OCI-LY7 (cell line): ENCODE data around the gene IARS2. TPM values are rescaled to one million over a fixed set of nuclear protein-coding genes. Genes with fewer than 3 reads are reported as not detected.

ENCODE experiments used
- BruUV-seq: library from RNA; stranded (reverse); fragments of 400-500 nt; replicated peaks from 2 replicates; lab custom pipeline; 2021; lab: Mats Ljungman, UMichigan
- CTCF ChIA-PET: fragments of 300-600 bp; sonication (Branson Sonifier 250); formaldehyde crosslinking; loops from one replicate; lab custom pipeline; 2022; ENCODE audit warnings: antibody characterized with exemption; ENCODE audit not compliant: unreplicated experiment; lab: Charles Lee
- POLR2A ChIA-PET: fragments of 300-600 bp; sonication (Branson Sonifier 250); formaldehyde crosslinking; loops from one replicate; lab custom pipeline; 2022; ENCODE audit warnings: antibody characterized with exemption; lab: Charles Lee
- DNase-seq: peaks from one replicate; pipeline ENCODE4 v3.0.0-alpha.2; 2015; ENCODE audit warnings: low spot score
- H2AFZ ChIP-seq: fragments of 200-600 bp; sonication (generic), shearing (Covaris generic); 2 replicates; pipeline ENCODE4 v1.6.1; 2014; ENCODE audit warnings: mild to moderate bottlenecking, antibody characterized with exemption, low read length, moderate library complexity
- H3K27ac ChIP-seq: fragments of 200-600 bp; sonication (generic); 2 replicates; pipeline ENCODE4 v1.5.1; 2014; ENCODE audit warnings: mixed run types, low read depth, mild to moderate bottlenecking, moderate library complexity, low read length, inconsistent platforms; ENCODE audit not compliant: poor library complexity, severe bottlenecking
- H3K36me3 ChIP-seq: fragments of 200-600 bp; sonication (generic); 2 replicates; pipeline ENCODE4 v1.6.1; 2014; ENCODE audit warnings: mild to moderate bottlenecking, antibody characterized with exemption, low read length, moderate library complexity, mixed read lengths; ENCODE audit not compliant: insufficient read depth
- H3K4me1 ChIP-seq: fragments of 200-600 bp; sonication (generic); 2 replicates; pipeline ENCODE4 v1.5.1; 2014; ENCODE audit warnings: mild to moderate bottlenecking, low read length; ENCODE audit not compliant: insufficient read depth, poor library complexity, severe bottlenecking
- H3K4me2 ChIP-seq: fragments of 200-600 bp; sonication (generic); 2 replicates; pipeline ENCODE4 v1.6.1; 2014; ENCODE audit warnings: mild to moderate bottlenecking, low read length
- H3K4me3 ChIP-seq: fragments of 200-600 bp; sonication (generic); 2 replicates; pipeline ENCODE4 v1.5.1; 2014; ENCODE audit warnings: mild to moderate bottlenecking, low read depth, low read length; ENCODE audit not compliant: poor library complexity, severe bottlenecking
- H3K79me2 ChIP-seq: fragments of 200-600 bp; sonication (generic); 2 replicates; pipeline ENCODE4 v1.6.1; 2016; ENCODE audit warnings: low read depth, mild to moderate bottlenecking, low read length, moderate library complexity, mixed read lengths; ENCODE audit not compliant: insufficient read depth
- H3K9me2 ChIP-seq: fragments of 200-600 bp; sonication (generic); 2 replicates; pipeline ENCODE4 v1.6.1; 2016; ENCODE audit warnings: mild to moderate bottlenecking, low read length, mixed read lengths; ENCODE audit not compliant: insufficient read depth
- H3K9me3 ChIP-seq: fragments of 200-600 bp; sonication (generic); 2 replicates; pipeline ENCODE4 v1.6.1; 2014; ENCODE audit warnings: mild to moderate bottlenecking, mixed run types, low read length, mixed read lengths
- H4K20me1 ChIP-seq: fragments of 200-600 bp; sonication (generic); 2 replicates; pipeline ENCODE4 v1.6.1; 2014; ENCODE audit warnings: mild to moderate bottlenecking, antibody characterized with exemption, low read length, moderate library complexity, mixed read lengths; ENCODE audit not compliant: insufficient read depth
- CTCF ChIP-seq: fragments of 200-600 bp; sonication (generic); conservative IDR thresholded peaks from 2 replicates; pipeline ENCODE4 v1.5.1; 2014; ENCODE audit warnings: mild to moderate bottlenecking, antibody characterized with exemption, low read length, moderate library complexity, mixed read lengths
- EZH2phosphoT487 ChIP-seq: fragments of 200-600 bp; sonication (generic); IDR thresholded peaks from 2 replicates; pipeline ENCODE4 v1.6.1; 2018; ENCODE audit warnings: low read depth, borderline replicate concordance, mild to moderate bottlenecking, mixed run types, antibody characterized with exemption, low read length, moderate library complexity, mixed read lengths
- intact Hi-C: fragments of 100-400 bp; cut with micrococcal nuclease; formaldehyde crosslinking; loops from one replicate; pipeline ENCODE4 v1.10.0; 2022; ENCODE audit not compliant: unreplicated experiment
- total RNA-seq, 2 experiments: library from RNA; depleted of rRNA in 1 of 2; stranded (reverse); fragments of >200 nt in 1 of 2; shearing (Covaris generic) in 1 of 2; gene quantifications; 2 replicates each; pipeline ENCODE4 v1.2.3, GENCODE V29; 2014 to 2022

The IARS2 gene
- total RNA-seq, 2 experiments from 2014 or later = 62.6 to 91.3 TPM

GRCh38 chr1:220089650-220090556, 4.0 kb upstream of the IARS2 start, which contains the start of gene BPNT1:
BPNT1 (minus strand) TSS chr1:220089788; CDS start chr1:220079846, 9,942 bp downstream.
- TF ChIP-seq CTCF (peak; percentile 44), EZH2phosphoT487 (no peak)
- Histone ChIP-seq H2AFZ (peak within 1 kb of the TSS; percentile 89), H3K4me2 (peak within 1 kb of the TSS; percentile 66), H3K4me1 (peaks cover 40% of the 10 kb centered on the region), H3K9me2 (no peaks in the 10 kb centered on the region), H4K20me1 (no peaks in the 10 kb centered on the region), H3K4me3 (peak within 1 kb of the TSS; percentile 95), H3K79me2 (peaks cover 51% of the 10 kb centered on the region), H3K27ac (peak within 1 kb of the TSS; percentile 84), H3K9me3 (no peaks in the 10 kb centered on the region), H3K36me3 (peaks cover 7% of the 10 kb centered on the region)
- ChIA-PET CTCF (no interaction called here), POLR2A (interaction anchor here (0.6 to 1.2 kb wide), 6 partner anchors 10 to 74 kb away, joined by 3 to 7 read pairs (median 4); no protein-coding TSS in a partner anchor)
- intact Hi-C loops = loop anchor here (5.0 kb wide), 3 partner anchors 98 to 1803 kb away; partner anchors contain the start of genes RAB3GAP2 and RRP15
- BruUV-seq = no TSS peak
- DNase-seq = peak; percentile 97

- H2AFZ ChIP-seq = no peak overlapping the region; the same call in 1 of the 2 replicates
- intact Hi-C loops = loop anchor here (5.0 kb wide), 1 partner anchor 1805 kb away; the partner anchor contains the start of gene RRP15
- POLR2A ChIA-PET = interaction anchor here (0.6 to 1.6 kb wide), 4 partner anchors 9 to 1502 kb away, joined by 3 to 7 read pairs (median 3); no protein-coding TSS in a partner anchor
Measured at GRCh38 chr1:220092694-220093093, 1.2 kb upstream of the IARS2 start.

More at GRCh38 chr1:220092694-220093093, 1.2 kb upstream of the IARS2 start:
- no peak overlapping the region for H3K4me2 ChIP-seq
- DNase-seq = no peak
- H3K4me3 ChIP-seq = no peak overlapping the region
- no peaks in the 10 kb centered on the region for H4K20me1 ChIP-seq
- no TSS peak for BruUV-seq
- no peak overlapping the region for H3K27ac ChIP-seq
- TF ChIP-seq CTCF (no peak), EZH2phosphoT487 (no peak)
- no peaks in the 10 kb centered on the region for H3K9me2 ChIP-seq
- peaks cover 18% of the 10 kb centered on the region for H3K36me3 ChIP-seq
- peaks cover 25% of the 10 kb centered on the region for H3K4me1 ChIP-seq
- no peaks in the 10 kb centered on the region for H3K9me3 ChIP-seq
- CTCF ChIA-PET = no interaction called here
- peaks cover 44% of the 10 kb centered on the region for H3K79me2 ChIP-seq
